H9 (cell line): ENCODE data around the gene AHSG. TPM values are rescaled to one million over a fixed set of nuclear protein-coding genes. Genes with fewer than 3 reads are reported as not detected.

Source experiments
- DNase-seq: peaks from one replicate; pipeline ENCODE4 v3.0.0-alpha.2; 2017
- H2AFZ ChIP-seq: one replicate; pipeline ENCODE4 v1.6.1; 2013; ENCODE audit warnings: mild to moderate bottlenecking, low read length, control low read depth, moderate library complexity
- H2AK5ac ChIP-seq: 2 replicates; pipeline ENCODE4 v1.6.1; 2013; ENCODE audit warnings: low read length, control low read depth, mixed read lengths; ENCODE audit not compliant: insufficient read length
- H2BK120ac ChIP-seq: one replicate; pipeline ENCODE4 v1.6.1; 2013; ENCODE audit warnings: low read depth, mild to moderate bottlenecking, low read length, control low read depth, inconsistent platforms; ENCODE audit not compliant: poor library complexity, severe bottlenecking
- H2BK12ac ChIP-seq: 2 replicates; pipeline ENCODE4 v1.6.1; 2013; ENCODE audit warnings: low read length, control low read depth, mixed read lengths, low read depth; ENCODE audit not compliant: insufficient read length
- H2BK15ac ChIP-seq: 2 replicates; pipeline ENCODE4 v1.6.1; 2013; ENCODE audit warnings: low read depth, low read length, control low read depth
- H2BK20ac ChIP-seq: one replicate; pipeline ENCODE4 v1.6.1; 2013; ENCODE audit warnings: low read depth, mild to moderate bottlenecking, low read length, control low read depth, inconsistent platforms; ENCODE audit not compliant: poor library complexity, severe bottlenecking
- H2BK5ac ChIP-seq: 2 replicates; pipeline ENCODE4 v1.6.1; 2013; ENCODE audit warnings: low read length, control low read depth, mixed read lengths; ENCODE audit not compliant: insufficient read length
- H3K14ac ChIP-seq: 2 replicates; pipeline ENCODE4 v1.6.1; 2013; ENCODE audit warnings: low read length, control low read depth; ENCODE audit not compliant: insufficient read depth
- H3K18ac ChIP-seq: 2 replicates; pipeline ENCODE4 v1.6.1; 2013; ENCODE audit warnings: low read depth, mild to moderate bottlenecking, mixed read lengths, low read length, control low read depth; ENCODE audit not compliant: insufficient read length
- H3K23ac ChIP-seq: 2 replicates; pipeline ENCODE4 v1.6.1; 2013; ENCODE audit warnings: low read length, control low read depth, mixed read lengths, low read depth; ENCODE audit not compliant: insufficient read length
- H3K23me2 ChIP-seq: 2 replicates; pipeline ENCODE4 v1.6.1; 2013; ENCODE audit warnings: low read depth, mild to moderate bottlenecking, mixed read lengths, low read length, control low read depth; ENCODE audit not compliant: insufficient read length, poor library complexity, severe bottlenecking
- H3K27ac ChIP-seq: 2 replicates; pipeline ENCODE4 v1.5.1; 2013; ENCODE audit warnings: low read length, control low read depth, mixed read lengths, low read depth; ENCODE audit not compliant: insufficient read length
- H3K27me3 ChIP-seq: 2 replicates; pipeline ENCODE4 v1.6.1; 2013; ENCODE audit warnings: low read length, control low read depth, inconsistent platforms; ENCODE audit not compliant: insufficient read depth
- H3K4ac ChIP-seq: 2 replicates; pipeline ENCODE4 v1.6.1; 2013; ENCODE audit warnings: low read depth, mild to moderate bottlenecking, control low read depth, inconsistent platforms, low read length, moderate library complexity
- H3K4me1 ChIP-seq: 2 replicates; pipeline ENCODE4 v1.6.1; 2013; ENCODE audit warnings: low read length, control low read depth, inconsistent platforms; ENCODE audit not compliant: insufficient read depth
- H3K4me2 ChIP-seq: 2 replicates; pipeline ENCODE4 v1.6.1; 2013; ENCODE audit warnings: low read length, control low read depth, mixed read lengths; ENCODE audit not compliant: insufficient read length, insufficient read depth
- H3K56ac ChIP-seq: 2 replicates; pipeline ENCODE4 v1.6.1; 2013; ENCODE audit warnings: low read depth, mild to moderate bottlenecking, mixed read lengths, low read length, control low read depth; ENCODE audit not compliant: insufficient read length
- H3K79me1 ChIP-seq: 2 replicates; pipeline ENCODE4 v1.6.1; 2013; ENCODE audit warnings: low read depth, mild to moderate bottlenecking, moderate library complexity, low read length, control low read depth, inconsistent platforms; ENCODE audit not compliant: insufficient read depth, poor library complexity, severe bottlenecking
- H3K79me2 ChIP-seq: 2 replicates; pipeline ENCODE4 v1.6.1; 2013; ENCODE audit warnings: low read length, control low read depth, inconsistent platforms; ENCODE audit not compliant: insufficient read depth
- H3K9ac ChIP-seq: 2 replicates; pipeline ENCODE4 v1.6.1; 2013; ENCODE audit warnings: low read length, control low read depth, mixed read lengths; ENCODE audit not compliant: insufficient read length; ENCODE audit errors: extremely low read depth
- H3K9me3 ChIP-seq: one replicate; pipeline ENCODE4 v1.6.1; 2013; ENCODE audit warnings: low read depth, low read length, inconsistent platforms; ENCODE audit not compliant: control insufficient read depth
- H3T11ph ChIP-seq: one replicate; pipeline ENCODE4 v1.6.1; 2013; ENCODE audit warnings: mild to moderate bottlenecking, low read length, control low read depth, inconsistent platforms
- H4K20me1 ChIP-seq: one replicate; pipeline ENCODE4 v1.6.1; 2013; ENCODE audit not compliant: control insufficient read depth, insufficient read length, insufficient read depth
- H4K5ac ChIP-seq: 2 replicates; pipeline ENCODE4 v1.6.1; 2013; ENCODE audit warnings: low read depth, mild to moderate bottlenecking, mixed read lengths, low read length, control low read depth; ENCODE audit not compliant: insufficient read length
- H4K8ac ChIP-seq: replicated peaks from 2 replicates; pipeline ENCODE4 v1.6.1; 2013; ENCODE audit warnings: low read length, control low read depth, mixed read lengths, low read depth; ENCODE audit not compliant: insufficient read length
- H4K91ac ChIP-seq: 2 replicates; pipeline ENCODE4 v1.6.1; 2013; ENCODE audit warnings: low read depth, mild to moderate bottlenecking, moderate library complexity, mixed read lengths, low read length, control low read depth; ENCODE audit not compliant: insufficient read length
- H3K27ac Mint-ChIP-seq, 3 experiments: 2 replicates in 2 of 3; 3 replicates in 1 of 3; pipeline ENCODE4 v1.8.0; 2020 to 2021; ENCODE audit warnings: mixed read lengths in 3 of 3, mild to moderate bottlenecking in 1 of 3, moderate library complexity in 1 of 3
- H3K27me3 Mint-ChIP-seq: 2 replicates; pipeline ENCODE4 v1.8.0; 2021; ENCODE audit warnings: low read depth, mild to moderate bottlenecking, moderate library complexity, mixed read lengths
- H3K36me3 Mint-ChIP-seq, 3 experiments: 2 replicates in 2 of 3; 3 replicates in 1 of 3; pipeline ENCODE4 v1.8.0; 2020 to 2021; ENCODE audit warnings: low read depth in 3 of 3, mixed read lengths in 3 of 3; ENCODE audit not compliant: insufficient read depth in 1 of 3
- H3K4me1 Mint-ChIP-seq, 2 experiments: 2 replicates each; pipeline ENCODE4 v1.8.0; 2020; ENCODE audit warnings: mixed read lengths in 2 of 2
- H3K4me3 Mint-ChIP-seq, 2 experiments: 2 replicates in 1 of 2; 3 replicates in 1 of 2; pipeline ENCODE4 v1.8.0; 2020 to 2021; ENCODE audit warnings: mild to moderate bottlenecking in 2 of 2, mixed read lengths in 2 of 2, moderate library complexity in 1 of 2
- H3K9me3 Mint-ChIP-seq, 2 experiments: 2 replicates in 1 of 2; 3 replicates in 1 of 2; pipeline ENCODE4 v1.8.0; 2020; ENCODE audit warnings: mild to moderate bottlenecking in 2 of 2, mixed read lengths in 2 of 2, moderate library complexity in 1 of 2
- WGBS: extraction: QIAGEN DNeasy Blood & Tissue Kit; methylation state at CpG from one replicate; pipeline ENCODE4 v1.1.7; 2013; ENCODE audit warnings: missing lambda C conversion rate, low lambda C conversion rate, mixed read lengths; ENCODE audit not compliant: insufficient read length; ENCODE audit errors: extremely low coverage; 5-methylcytosine and 5-hydroxymethylcytosine counted together
- total RNA-seq: library from RNA; stranded (reverse); gene quantifications from 2 replicates; pipeline ENCODE4 v1.2.1, GENCODE V29; 2021
- TF ChIP-seq, protein P1 (sequence below): fragments of 200-600 bp; sonication (generic); conservative IDR thresholded peaks from 3 replicates; pipeline ENCODE4 v1.8.0; 2021; ENCODE audit warnings: antibody characterized with exemption, mild to moderate bottlenecking

AHSG gene
- total RNA-seq, 1 experiment from 2014 or later: not detected

DNA sequence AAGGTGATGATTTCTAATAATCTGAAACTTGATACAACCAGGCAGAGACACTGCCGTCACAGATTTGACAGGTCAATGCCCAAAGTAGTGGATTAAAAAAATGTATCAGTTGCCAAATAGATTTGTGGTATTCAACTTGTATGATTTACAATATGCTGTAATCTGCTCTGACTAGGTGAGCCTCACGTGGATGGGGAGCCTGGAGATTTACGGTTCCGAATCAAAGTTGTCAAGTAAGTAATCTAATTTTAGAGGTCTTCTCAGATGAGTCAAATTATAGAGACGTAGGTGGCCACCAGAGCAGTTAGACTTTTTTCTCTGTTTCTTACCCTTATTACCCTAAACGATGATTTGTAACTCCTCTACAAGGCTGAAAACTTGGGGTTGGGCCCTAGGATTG, 30.3 kb upstream of the AHSG start:
- no peaks in the 10 kb centered on the region for H3K4me1 Mint-ChIP-seq
- Histone ChIP-seq H4K5ac (no peak overlapping the region), H2BK20ac (no peak overlapping the region), H3K18ac (no peak overlapping the region), H4K91ac (no peak overlapping the region), H2BK15ac (no peak overlapping the region), H2BK12ac (no peak overlapping the region), H3K9me3 (no peaks in the 10 kb centered on the region), H4K8ac (no peak overlapping the region), H3K27ac (no peak overlapping the region), H3K56ac (no peak overlapping the region), H3K79me2 (no peaks in the 10 kb centered on the region), H4K20me1 (no peaks in the 10 kb centered on the region), H3K9ac (no peak overlapping the region), H2AK5ac (no peak overlapping the region), H3K4me1 (no peaks in the 10 kb centered on the region), H3K4ac (no peak overlapping the region), H3K79me1 (no peaks in the 10 kb centered on the region), H2BK120ac (no peak overlapping the region), H3T11ph (no peak overlapping the region), H2BK5ac (no peak overlapping the region), H3K23me2 (no peaks in the 10 kb centered on the region), H2AFZ (no peak overlapping the region), H3K27me3 (no peaks in the 10 kb centered on the region), H3K23ac (no peak overlapping the region), H3K4me2 (no peak overlapping the region), H3K14ac (no peak overlapping the region)
- peaks cover 40 to 77% (median 75%) of the 10 kb centered on the region in 3 experiments; a peak in 6 of 7 replicates for H3K36me3 Mint-ChIP-seq
- no peak overlapping the region for H3K27ac Mint-ChIP-seq
- no peaks in the 10 kb centered on the region for H3K9me3 Mint-ChIP-seq
- no peaks in the 10 kb centered on the region for H3K27me3 Mint-ChIP-seq
- H3K4me3 Mint-ChIP-seq: no peak overlapping the region
- DNase-seq: no peak
- TF ChIP-seq, protein P1, sequence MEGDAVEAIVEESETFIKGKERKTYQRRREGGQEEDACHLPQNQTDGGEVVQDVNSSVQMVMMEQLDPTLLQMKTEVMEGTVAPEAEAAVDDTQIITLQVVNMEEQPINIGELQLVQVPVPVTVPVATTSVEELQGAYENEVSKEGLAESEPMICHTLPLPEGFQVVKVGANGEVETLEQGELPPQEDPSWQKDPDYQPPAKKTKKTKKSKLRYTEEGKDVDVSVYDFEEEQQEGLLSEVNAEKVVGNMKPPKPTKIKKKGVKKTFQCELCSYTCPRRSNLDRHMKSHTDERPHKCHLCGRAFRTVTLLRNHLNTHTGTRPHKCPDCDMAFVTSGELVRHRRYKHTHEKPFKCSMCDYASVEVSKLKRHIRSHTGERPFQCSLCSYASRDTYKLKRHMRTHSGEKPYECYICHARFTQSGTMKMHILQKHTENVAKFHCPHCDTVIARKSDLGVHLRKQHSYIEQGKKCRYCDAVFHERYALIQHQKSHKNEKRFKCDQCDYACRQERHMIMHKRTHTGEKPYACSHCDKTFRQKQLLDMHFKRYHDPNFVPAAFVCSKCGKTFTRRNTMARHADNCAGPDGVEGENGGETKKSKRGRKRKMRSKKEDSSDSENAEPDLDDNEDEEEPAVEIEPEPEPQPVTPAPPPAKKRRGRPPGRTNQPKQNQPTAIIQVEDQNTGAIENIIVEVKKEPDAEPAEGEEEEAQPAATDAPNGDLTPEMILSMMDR: no peak
- WGBS: no CpG with 5 or more reads among the region's 6 CpGs
